NCI-H2196 (cell line): ENCODE results near the gene CHI3L2.
"Not testable (repeated sequence)": the region's sequence is repeated elsewhere in the genome, so short reads cannot be mapped to it uniquely, and the experiment has no call there.

ENCODE experiments used
- DNase-seq: peaks from one replicate; lab custom pipeline; 2025; ENCODE audit not compliant: unreplicated experiment; lab: John Stamatoyannopoulos, UW

Gene CHI3L2

DNA sequence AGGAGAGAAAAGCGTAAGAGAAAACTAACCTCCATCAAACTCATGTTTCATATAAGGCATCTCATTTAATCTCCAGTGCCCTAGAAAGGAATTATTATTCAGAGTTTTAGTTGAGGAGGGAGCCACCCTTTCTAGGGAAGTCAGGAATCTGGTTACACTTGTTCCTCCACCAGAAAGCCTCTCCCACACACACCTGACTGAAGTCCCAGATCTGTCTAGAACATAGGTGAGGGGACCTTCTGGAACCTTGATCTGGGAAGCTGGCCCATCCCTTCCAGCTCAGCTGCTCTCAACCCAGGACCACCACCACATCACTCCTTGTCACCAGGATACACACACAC is 25.2 kb upstream of the CHI3L2 start:
- DNase-seq = no peak

DNA sequence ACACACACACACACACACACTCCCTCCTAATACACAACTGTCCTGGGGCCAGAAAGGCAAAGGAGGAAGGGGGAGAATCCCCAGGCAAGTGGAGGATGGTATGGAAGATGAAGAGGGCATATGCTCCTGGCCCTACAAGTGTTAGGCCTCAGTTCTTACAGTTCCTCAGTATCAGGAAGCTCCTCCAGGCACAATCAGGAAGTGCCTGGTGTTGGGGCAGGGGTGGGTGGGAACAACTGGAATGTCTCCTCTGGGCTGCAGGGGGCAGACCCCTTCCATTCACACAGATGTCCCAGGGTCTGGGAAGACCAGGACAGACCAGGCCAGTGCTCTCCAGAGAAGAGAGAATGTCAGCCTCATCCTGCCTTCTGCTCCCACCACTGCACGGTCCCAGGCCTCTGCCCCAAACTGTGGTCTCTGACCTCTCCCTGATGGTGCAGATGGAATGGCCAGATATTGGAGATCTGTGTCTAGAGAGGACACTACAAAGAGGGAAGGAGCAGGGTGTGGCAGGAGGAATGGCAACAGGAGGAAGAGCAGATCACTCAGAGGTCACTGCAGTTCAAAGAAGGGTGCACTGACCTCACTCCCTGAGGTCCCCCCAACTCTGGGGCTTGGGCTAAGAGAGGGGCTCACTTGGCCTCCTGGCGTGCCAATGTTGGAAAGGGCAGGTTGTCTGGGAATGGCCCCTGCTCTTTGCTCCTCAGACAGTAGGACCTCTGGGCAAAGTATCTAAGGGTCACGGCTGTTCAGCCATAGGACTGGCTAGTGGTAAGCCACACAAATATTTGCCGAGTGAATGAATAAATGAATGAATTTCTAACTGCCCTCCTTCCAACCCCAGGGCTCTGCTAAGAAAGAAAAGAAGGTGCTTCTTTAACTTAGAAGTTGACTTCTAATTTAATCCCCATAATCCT is 24.5 kb upstream of the CHI3L2 start:
- DNase-seq = no peak

DNA sequence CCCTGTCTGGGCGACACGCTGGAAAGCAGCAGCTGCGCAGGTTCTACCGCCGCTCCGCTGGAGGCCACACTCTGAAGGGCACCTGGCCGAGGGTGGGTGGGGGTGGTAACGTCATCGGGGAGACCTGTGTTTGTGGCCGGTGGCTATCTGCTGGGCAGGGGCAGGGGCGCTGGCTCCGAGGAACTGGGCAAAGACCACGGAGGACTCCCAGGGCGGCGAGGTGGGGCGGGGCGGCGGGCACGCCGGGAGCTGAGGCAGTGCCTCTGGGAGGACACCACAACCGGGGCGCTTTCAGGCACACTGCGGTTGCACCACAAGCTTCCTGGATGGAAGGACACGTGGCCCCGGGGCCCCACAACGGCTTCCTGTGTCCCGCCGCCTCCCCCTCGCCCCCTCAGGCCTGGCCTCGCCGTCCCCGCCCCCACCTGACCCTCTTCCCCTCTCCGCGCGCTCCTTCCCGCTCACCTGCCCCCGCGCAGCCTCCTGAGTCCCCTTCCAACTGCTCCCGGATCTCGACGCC is 23.8 kb upstream of the CHI3L2 start:
- DNase-seq = peak; percentile 78

DNA sequence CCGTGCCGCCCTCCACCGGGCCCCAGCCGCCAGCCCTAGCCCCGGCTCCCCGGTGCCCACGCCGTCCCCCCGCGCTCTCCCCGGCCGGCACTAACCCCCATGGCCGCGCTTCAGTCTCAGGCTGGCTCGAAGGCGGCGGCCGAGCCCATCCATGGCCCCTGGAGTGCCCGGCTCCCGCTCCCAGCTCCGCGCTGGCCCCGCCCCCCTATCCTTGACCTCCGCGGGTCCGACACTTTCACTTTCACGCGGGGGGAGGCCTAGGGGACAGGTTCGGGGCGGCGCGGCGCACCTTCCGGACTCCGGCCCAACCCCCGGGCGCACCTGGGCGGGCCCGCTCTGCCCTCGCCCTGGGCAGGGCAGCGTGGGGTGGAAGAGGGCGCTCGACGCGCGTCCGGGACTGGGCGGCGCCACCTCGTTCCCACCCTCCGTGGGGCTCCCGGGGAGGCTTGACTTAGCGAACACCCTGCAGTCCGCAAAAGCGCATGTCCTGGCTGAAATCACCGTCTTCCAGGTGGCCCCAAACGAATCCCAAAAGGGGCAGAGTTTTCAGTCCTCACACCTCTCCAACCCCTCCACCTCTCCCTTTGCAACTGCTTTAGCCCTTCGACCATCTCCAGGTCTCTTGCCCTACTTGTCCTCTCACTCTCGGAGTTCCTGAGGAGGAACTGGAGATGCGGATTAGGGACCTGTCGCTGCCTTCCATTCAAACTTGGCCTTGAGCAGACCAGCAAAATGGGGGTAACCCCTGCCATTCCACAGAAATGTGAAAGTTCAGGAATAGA is 23.1 kb upstream of the CHI3L2 start:
- DNase-seq = peak; percentile 58

DNA sequence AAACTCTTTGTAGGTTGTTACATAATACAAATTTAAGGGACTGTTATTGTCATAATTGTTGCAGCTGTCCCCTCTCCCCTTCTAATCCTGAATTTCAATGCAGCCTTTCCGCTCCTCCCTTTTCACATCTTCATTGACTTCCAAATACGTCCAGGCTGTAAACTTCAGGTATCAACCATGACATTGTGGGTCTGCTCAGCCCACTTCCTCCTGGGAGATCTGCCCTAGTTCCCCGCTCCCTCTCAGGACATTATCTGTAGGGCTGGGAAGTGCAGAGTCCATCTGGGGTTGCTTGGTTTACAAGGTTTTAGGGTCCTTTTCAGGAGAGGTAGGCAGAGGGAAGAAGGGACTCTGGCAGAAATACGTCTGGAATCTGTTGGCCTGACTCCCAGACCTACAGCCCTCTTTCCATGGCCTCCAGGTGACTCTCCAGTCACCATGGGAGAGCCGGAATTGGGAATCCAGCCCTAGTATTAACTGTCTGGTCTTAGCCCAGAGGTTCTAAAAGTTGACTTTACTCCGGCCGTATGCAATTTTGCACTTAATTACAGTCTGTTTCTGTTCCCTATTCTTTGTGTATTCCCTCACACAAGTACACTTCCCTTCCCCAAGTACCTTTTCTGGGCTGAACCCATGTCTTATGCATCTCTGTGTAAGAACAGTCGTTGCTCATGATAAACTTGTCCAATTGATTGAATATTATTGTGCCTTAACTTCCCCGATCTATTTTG is 22.4 kb upstream of the CHI3L2 start:
- DNase-seq = no peak

DNA sequence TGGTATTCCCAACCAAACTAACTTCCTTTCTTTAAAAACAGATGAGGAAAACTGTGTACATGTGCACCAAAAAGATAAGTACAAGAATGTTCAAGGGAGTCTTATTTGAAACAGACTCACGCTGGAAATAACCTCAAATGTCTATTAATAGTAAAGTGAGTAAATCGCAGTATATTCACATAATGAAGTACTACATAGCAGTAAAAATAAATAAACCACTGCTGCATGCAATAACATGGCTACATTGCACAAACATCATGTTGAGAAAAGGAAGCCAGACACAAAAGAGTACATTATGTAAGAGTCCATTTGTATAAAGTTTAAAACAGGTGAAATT is 21.8 kb upstream of the CHI3L2 start:
- no peak for DNase-seq

DNA sequence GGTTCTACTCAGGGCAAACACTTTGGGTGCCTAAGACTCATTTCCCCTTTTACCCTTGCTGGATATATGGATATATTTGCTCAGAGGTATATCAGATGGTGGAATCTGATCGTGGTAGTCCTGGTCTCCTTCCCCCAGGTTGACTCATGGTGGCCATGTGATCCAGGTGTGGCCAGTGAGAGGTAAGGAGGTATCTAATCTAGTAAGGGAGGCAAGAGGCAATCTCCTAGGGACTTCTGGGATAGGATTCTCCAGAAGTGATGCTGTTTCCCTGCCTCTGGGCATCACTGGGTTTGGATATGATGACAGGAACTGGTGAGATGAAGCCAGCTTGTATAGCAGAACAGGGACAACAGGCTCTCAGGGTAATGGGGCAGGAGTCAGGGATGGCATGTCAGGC is 18.6 kb upstream of the CHI3L2 start:
- no peak for DNase-seq

DNA sequence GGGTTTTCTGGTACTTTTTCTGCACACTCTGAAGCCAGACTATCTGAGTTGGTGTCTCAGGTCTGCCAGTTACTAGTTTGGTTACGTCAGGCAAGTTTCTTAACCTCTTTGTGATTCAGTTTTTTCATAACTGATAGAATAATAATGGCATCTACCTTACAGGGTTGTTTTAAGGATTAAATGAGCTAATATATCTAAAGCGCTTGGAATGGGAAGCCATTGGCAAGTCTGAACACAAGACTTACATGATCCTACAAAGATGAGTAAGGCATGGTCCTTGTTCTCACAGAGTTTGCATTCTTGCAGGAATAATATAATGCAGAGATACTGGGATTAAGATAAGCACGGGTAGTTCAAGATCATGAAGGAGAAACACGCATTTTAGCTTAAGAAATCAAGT is 17.9 kb upstream of the CHI3L2 start:
- no peak for DNase-seq

DNA sequence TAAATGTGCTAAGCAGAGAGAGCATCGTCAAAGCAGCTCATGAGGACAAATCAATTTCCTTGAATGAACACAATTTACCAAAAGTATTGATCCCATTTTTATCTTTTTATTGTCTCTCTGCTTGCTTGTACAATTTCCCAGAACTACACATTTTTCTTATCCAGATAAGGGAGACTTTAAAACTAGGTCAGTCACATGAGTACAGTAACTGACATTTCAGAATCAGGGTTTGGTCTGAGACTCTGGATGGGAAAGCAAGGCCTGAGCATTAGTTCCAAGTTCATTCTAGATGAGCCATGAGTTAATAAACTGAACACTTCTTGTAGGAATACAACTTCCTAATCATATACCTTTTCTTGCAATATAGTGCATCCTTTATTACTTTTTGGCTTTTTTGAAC is 15.6 kb upstream of the CHI3L2 start:
- no peak for DNase-seq

DNA sequence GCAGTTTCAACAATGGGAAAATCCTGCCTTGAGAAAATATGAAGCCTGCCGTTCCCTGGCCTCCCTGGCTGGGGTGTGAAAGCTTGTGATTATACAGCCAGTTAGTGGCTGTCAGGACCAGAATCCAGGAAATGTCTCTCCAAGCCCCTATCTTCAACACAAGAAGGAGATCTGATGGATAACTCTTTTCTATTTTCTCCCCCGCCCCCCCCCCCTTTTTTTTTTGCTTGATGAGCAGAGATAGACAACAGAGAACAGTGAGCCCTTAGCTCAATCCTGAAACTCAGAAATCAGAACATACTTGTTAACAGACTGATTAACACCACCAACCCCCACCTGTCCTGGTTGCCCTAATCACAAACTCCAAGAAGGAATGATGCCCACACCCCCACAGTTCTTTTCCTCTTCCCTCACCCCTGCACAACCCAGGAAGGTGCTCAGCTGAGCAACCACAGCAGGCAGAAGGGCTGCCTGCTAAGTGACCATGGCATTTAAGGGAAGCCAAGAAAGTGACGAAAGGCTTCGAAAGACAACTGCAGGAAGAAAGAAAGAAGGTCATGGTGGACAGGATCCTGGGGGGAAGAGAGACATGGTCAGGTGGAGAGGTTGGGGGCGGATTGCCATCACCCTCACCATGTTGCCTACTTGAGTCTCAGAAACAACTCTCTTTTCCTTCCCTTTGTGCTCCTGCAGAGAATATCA is 14.7 kb upstream of the CHI3L2 start:
- no peak for DNase-seq

DNA sequence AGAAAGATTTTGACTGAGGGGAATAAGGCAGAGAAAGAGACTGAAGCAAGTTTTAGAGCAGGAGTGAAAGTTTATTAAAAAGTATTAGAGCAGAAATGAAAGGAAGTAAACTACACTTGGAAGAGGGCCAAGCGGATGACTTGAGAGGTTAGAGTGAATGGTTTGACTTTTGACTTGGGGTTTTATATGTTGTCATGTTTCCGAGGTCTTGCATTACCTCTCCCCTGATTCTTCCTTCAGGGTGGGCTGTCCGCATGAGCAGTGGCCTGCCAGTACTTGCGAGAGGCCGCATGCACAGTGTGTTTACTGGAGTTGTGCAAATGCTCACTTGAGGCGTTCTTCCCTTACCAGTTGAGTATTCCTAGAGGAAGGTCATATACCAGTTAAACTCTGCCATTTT is 14.1 kb upstream of the CHI3L2 start:
- no peak for DNase-seq

DNA sequence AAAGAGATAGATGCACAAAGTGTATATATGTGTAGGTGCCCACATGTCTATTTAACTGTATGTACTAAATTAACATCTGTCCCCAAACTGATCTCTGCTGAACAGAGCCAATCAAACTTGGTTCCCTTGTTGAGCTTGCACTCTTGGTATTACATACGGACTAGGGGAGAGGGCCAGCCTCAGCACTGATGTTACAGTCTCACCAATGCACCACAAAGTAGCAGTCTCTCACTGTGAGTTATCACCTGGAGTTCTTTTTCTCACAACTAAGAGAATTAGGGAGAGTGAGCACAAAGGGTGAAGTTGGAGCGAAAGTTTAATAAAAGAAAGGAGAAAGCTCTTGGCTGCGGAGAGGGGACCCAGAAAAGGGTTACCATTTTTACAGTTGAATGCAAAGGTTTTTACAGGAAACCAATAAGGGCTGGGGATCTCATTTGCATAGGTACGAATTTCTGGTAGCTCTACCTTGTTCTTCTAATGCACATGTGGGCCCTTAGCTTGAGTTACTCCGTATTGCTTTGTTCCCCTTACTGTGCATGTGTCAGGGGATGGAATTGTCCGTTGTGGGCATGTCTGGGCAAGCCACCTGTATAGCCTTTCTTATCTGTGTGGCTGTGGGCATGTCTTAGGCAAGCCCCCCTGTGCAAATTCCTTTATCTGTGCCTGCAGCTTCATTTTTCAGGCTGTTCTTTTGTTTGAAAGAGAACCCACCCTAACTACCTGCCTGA is 13.3 kb upstream of the CHI3L2 start:
- DNase-seq = no peak

DNA sequence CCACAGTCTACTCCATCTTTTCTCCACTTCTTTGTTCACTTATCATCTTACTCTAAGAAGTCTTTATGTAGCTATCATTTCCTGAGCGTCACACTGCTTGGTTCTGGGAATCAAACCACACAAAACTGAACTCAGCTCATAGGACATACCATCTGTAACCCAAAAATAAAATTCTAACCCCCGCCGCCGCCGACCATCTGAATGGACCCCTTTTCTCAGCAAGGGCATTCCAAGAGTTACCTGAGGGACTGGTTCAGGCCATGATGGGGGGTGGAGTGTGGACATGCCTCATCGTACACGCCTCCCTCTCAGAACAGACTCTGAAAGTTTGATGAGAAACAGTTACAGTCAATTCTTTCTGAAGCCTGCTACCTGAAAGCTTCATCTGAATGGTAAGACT is 12.6 kb upstream of the CHI3L2 start:
- no peak for DNase-seq

DNA sequence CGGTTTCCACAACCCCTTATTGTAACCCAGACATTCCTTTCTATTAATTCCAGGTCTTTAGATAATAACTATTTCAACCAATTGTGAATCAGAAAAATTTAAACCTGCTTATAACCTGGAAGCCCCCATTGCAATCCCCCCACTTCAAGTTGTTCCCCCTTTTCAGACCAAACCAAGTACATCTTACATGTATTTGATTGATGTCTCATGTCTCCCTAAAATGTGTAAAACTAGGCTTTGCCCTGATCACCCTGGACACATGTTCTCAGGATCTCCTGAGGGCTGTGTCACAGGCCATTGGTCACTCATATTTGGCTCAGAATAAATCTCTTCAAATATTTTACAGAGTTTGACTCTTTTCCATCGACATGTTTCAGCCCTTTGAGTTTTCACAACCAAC is 12.2 kb upstream of the CHI3L2 start:
- DNase-seq = not testable (repeated sequence)

DNA sequence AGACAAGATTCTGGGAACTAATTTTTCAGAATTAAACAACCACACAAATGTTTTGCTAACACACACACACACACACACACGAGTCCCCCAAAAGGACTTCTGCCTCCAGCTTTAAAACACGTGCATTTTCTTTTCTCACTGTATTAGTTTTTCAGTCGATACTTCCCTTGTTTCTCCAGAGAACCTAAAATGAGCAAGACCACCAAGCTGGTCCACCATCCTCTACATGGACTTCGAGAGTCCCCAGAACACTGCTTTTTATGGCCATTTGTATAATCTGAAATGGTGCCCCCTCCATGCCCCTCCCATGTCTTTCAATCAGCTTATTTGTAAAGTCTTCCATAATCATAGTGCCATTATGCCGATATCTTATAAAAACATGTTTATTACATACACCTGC is 10.8 kb upstream of the CHI3L2 start:
- no peak for DNase-seq

DNA sequence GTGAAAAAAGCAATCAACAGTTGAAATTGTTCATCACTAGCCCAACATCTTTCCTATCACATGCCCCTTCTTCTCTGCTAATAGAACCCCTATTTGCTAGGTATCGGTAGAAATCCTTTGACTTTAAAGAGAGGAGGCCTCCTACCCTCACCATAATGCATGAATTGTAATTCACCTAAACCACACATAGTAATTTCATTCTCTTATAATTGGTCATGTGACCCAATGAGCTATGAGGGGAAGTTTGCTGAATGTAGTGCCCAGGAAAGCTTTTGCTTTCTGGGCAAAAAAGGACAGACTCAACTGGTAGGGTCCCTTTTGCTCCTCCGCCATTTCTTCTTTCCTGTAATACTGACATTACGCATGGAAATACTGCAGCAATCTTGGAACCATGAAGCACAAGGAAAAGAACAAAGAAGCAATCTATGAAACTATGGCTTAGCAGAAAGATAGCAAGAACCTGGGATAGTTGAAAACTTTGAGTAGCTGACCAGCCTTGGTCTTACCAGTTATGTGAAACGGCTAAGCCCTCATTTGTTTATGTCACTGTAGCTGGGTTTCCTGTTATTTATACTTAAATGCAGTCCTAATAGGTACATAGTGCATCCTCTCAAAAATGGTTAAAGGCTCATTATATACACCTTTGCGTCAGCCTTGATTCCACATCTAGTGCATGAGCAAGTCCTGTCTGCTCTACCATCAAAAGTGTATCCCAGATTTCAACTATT is 10.2 kb upstream of the CHI3L2 start:
- no peak for DNase-seq

DNA sequence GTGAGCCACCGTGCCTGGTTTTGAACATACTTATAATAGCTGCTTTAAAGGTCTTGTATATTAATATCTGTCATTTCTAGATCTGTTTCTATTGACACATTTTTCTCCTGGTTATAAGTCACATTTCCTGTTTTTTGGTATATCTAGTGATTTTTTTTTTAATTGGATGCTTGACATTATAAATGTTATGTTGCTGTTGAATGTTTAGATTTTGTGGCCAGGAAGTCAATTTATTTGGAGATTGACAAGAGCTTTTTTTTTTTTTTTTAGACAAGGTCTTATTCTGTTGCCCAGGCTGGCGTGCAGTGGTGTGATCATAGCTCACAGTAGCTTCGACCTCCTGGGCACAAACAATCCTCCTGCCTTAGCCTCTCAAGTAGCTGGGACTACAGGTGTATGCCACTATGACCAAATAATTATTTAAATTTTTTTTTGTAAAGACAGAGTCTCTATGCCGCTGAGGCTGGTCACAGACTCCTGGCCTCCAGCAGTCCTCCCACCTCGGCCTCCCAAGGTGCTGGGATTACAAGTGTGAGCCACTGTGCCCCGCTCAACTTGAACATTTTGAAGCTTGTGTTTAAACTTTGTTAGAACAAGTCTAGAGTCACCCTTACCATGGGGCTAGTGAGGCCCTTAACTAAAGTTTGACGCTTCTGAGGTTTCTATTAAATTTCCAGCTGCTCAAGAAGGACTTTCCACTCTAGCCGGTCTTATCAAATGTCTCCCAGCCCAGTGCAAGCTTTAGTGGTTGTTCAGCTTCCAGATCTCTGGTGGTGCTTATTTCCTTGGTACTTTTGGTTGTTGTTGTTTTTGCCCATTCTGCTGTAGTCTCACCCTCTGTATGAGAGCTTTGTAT is 8.6 kb upstream of the CHI3L2 start:
- no peak for DNase-seq

DNA sequence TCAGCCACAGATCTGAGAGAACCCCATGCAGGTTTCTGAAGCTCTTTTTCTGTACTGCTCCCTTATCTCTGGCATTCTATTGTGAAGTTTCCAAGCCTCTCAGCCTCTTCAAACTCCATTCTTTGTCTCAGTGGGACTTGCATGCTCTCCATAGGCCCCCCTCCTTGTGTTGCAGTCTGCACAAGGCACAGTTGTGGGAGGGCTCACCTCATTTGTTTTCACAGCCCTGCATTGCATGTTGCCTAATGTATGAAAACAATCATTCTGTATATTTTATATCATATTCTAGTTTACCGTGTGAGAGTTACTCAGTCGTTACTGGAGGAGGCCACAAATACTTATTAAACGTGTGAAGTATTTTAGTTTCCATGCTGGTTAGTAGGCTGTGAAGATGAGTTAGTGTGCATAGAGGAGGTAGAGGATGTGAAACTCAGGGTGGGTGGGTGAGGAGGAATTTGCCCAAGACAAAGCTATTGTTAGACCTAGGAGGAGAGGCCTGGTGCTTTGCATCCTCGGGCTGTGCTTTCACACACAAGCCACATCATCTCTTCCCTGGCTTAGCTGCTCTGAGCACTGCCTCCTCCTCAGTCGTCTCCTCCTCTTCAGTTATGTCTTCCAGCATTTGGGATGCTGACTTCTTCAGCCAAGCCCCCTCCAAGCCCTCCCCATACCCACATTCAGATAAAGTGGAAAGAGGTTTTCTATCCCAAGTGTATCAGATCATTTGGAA is 7.8 kb upstream of the CHI3L2 start:
- no peak for DNase-seq
